Cardiac muscle cell (in vitro differentiated cells and primary cell): Measurements from ENCODE around the gene RTP3. TPM values are rescaled to one million over a fixed set of nuclear protein-coding genes. Genes with fewer than 3 reads are reported as not detected.

ENCODE experiments used
- DNase-seq, 2 donors: peaks; one replicate each; pipeline versions ENCODE4 v3.0.0 to v3.0.0-alpha.2; 2010 to 2017; ENCODE audit warnings: low read depth in 1 of 2, low spot score in 1 of 2
- H3K27ac ChIP-seq: fragments of 200-600 bp; sonication (generic); 2 replicates; pipeline ENCODE4 v1.5.1; 2016
- H3K27me3 ChIP-seq: fragments of 200-600 bp; sonication (generic); 2 replicates; pipeline ENCODE4 v1.6.0; 2016; ENCODE audit warnings: control low read depth
- H3K36me3 ChIP-seq: fragments of 200-600 bp; sonication (generic); 2 replicates; pipeline ENCODE4 v1.5.1; 2016; ENCODE audit warnings: control low read depth
- H3K4me1 ChIP-seq: fragments of 200-600 bp; sonication (generic); 2 replicates; pipeline ENCODE4 v1.8.1; 2017; ENCODE audit warnings: low read depth, mild to moderate bottlenecking, mixed run types
- H3K4me3 ChIP-seq: fragments of 200-600 bp; sonication (generic); 2 replicates; pipeline ENCODE4 v1.5.1; 2016; ENCODE audit warnings: mild to moderate bottlenecking
- H3K9me3 ChIP-seq: fragments of 200-600 bp; sonication (generic); 2 replicates; pipeline ENCODE4 v1.5.1; 2017; ENCODE audit warnings: low read depth, mild to moderate bottlenecking, control low read depth
- polyA plus RNA-seq: library from polyadenylated mRNA; unstranded; fragments of >200 nt; fragmentation: Nextera tagmentation; extraction: Ambion mirVana; gene quantifications from 2 replicates; pipeline ENCODE4 v1.2.1, GENCODE V29; 2016
- total RNA-seq: library from RNA; depleted of rRNA; stranded (reverse); fragments of >200 nt; gene quantifications from 2 replicates; pipeline ENCODE4 v1.2.3, GENCODE V29; 2016
- TF ChIP-seq, protein P1 (sequence below): IDR thresholded peaks from 2 replicates; pipeline ENCODE4 v1.5.1; 2012; ENCODE audit warnings: low read depth, mild to moderate bottlenecking, low read length

RTP3 gene
- total and polyA plus RNA-seq, 2 experiments from 2014 or later, result not detected

DNA sequence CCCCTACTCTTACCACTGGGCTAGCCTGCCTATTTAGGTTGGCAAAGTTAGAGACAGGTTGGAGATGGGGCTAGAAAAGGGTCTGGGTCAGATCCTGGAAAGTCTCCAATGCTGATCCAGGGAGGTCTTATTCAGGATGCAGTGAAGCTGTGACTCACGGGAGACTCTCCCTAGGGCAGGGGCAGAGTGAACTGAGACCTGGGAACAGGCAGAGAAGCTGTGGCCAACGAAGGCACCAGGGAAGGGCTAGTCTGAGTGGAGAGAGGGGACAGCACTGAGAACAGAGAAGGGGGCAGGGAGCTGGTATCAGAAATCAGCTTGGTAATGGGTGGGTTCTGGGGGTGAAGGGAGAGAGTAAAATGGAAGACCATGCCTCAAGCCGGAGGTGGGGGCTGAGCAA, 35.3 kb upstream of the RTP3 start:
- DNase-seq, result no peak
- no peaks in the 10 kb centered on the region for H3K36me3 ChIP-seq
- no peak overlapping the region for H3K27ac ChIP-seq
- no peaks in the 10 kb centered on the region for H3K4me1 ChIP-seq
- no peak overlapping the region for H3K4me3 ChIP-seq
- peaks cover 47% of the 10 kb centered on the region for H3K27me3 ChIP-seq
- H3K9me3 ChIP-seq, result no peaks in the 10 kb centered on the region
- TF ChIP-seq, protein P1, sequence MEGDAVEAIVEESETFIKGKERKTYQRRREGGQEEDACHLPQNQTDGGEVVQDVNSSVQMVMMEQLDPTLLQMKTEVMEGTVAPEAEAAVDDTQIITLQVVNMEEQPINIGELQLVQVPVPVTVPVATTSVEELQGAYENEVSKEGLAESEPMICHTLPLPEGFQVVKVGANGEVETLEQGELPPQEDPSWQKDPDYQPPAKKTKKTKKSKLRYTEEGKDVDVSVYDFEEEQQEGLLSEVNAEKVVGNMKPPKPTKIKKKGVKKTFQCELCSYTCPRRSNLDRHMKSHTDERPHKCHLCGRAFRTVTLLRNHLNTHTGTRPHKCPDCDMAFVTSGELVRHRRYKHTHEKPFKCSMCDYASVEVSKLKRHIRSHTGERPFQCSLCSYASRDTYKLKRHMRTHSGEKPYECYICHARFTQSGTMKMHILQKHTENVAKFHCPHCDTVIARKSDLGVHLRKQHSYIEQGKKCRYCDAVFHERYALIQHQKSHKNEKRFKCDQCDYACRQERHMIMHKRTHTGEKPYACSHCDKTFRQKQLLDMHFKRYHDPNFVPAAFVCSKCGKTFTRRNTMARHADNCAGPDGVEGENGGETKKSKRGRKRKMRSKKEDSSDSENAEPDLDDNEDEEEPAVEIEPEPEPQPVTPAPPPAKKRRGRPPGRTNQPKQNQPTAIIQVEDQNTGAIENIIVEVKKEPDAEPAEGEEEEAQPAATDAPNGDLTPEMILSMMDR, result no peak

DNA sequence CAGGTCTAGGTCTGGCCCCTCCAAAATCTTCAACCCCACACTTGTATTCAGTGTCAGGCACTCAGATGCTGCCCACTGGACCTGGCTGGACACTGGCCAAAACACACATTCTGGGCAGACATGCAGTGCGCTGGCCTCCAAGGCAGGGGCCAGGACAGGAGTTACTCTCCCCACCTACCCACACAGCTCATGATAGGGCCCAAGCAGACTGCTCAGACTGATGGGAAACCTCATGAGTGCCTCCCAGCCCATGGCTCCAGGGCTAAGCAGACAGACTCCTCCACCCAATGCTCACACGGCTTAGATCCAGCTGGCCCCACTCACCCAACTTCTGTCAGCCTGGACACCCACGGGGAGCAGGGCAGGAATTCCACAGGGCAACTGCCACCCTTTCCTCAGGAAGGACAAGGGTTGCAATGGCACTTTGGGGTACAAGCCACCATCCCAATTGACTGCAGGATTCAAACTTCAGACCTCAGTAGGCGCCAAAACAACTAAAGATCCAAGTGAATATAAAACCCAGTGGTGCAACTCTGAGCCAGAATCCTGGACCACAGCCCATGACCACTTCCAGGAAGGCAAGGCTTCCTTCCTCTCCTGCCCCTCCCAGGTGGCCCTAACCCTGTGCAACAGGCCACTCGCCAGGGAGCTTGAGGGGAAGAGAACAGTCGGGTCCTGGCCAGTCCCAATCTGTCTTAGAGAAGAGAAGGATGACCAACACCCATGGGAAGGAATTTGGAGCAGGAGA, 34.5 kb upstream of the RTP3 start:
- TF ChIP-seq, protein P1, result no peak
- H3K4me3 ChIP-seq, result no peak overlapping the region
- no peak overlapping the region for H3K27ac ChIP-seq
- H3K4me1 ChIP-seq, result no peaks in the 10 kb centered on the region
- H3K9me3 ChIP-seq, result no peaks in the 10 kb centered on the region
- H3K36me3 ChIP-seq, result no peaks in the 10 kb centered on the region
- peaks cover 47% of the 10 kb centered on the region for H3K27me3 ChIP-seq
- no peak for DNase-seq

DNA sequence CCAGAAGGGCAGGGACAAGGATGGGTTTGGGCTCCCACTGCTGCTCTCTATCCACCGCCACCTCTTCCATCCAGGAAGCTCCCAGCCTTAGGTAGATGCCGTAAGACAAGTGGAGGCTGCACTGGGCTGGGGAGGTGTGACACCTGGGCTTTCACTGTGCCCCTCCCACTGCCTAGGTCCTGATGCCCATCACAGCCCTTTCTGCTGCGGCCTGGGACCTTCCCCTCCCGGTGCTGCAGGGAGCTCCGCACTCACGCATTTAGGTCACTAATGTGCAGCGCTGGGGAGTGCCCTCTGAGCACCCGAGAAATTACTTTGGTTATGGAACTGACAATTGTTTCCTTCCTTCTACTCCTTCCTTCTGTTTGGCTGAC, 33.9 kb upstream of the RTP3 start:
- no peaks in the 10 kb centered on the region for H3K4me1 ChIP-seq
- TF ChIP-seq, protein P1, result no peak
- H3K36me3 ChIP-seq, result no peaks in the 10 kb centered on the region
- no peak overlapping the region for H3K4me3 ChIP-seq
- H3K9me3 ChIP-seq, result no peaks in the 10 kb centered on the region
- H3K27ac ChIP-seq, result no peak overlapping the region
- peaks cover 47% of the 10 kb centered on the region for H3K27me3 ChIP-seq
- no peak for DNase-seq

DNA sequence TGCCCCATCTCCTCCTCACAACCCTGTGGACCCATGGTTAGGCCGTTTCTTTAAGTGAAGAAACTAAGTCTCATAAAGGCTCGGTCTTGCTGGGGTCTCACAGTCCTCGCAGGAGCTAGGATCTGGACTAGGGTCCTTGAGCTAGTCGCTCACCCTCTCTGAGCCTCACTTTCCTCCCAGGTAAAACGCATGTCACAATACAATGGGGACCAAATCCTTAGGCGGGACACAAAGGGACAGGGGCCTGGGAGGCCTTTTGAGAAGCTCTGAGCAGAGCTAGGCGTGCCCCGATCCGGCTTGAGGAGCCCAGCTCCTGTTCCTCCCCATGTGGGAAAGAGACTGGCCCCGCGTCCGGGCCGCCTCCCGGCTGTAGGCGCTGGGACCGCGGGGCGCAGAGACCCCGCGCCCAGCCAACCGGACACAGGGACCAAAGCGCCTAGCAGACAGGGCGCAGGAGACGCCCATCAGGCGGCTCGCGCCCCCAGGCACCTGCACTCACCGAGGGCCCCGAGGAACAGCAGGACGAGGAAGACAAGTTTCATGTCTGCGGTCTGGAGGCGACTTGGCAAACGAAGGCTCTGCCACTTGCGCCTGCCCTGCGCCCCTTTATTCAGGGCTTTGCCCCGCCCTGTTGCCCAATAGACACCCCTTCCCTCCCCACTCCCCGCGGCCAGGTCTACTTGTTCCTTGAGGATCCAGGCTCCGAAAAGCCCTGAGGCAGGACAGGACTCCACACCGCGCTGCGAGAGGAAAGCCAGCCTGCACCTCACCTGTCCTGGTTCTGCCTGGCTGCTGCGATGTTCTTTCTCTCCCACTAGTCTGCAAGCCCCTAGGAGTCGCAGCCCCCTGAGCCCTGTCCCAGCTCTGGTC, 33.2 kb upstream of the RTP3 start, which contains the start of gene LTF:
LTF (minus strand) TSS at position 580 of the 870 bp plus-strand sequence; CDS start at position 542, 38 bp downstream.
- Histone ChIP-seq H3K4me3 (no peak within 1 kb of the TSS), H3K36me3 (no peaks in the 10 kb centered on the region), H3K27me3 (peaks cover 47% of the 10 kb centered on the region), H3K27ac (no peak within 1 kb of the TSS), H3K9me3 (no peaks in the 10 kb centered on the region), H3K4me1 (no peaks in the 10 kb centered on the region)
- TF ChIP-seq, protein P1, result no peak
- DNase-seq, result no peak

DNA sequence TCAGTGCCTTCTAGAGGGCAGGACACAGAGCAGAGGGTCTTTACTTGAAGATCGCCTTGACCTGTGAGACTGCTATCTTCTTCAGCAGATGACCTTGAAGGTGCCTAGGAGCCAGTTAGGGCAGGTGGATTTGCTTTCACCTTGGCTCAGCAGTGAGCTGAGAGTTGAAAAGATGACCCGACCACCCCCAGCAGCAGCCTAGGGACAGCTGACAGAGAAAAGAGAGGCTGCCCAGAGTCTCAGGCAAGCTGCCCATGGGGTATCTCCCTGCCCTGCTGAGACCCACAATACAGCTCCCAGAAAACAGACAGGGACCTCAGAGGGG, 32.6 kb upstream of the RTP3 start:
- no peak overlapping the region for H3K27ac ChIP-seq
- H3K4me1 ChIP-seq, result no peaks in the 10 kb centered on the region
- TF ChIP-seq, protein P1, result no peak
- peaks cover 47% of the 10 kb centered on the region for H3K27me3 ChIP-seq
- no peaks in the 10 kb centered on the region for H3K36me3 ChIP-seq
- H3K4me3 ChIP-seq, result no peak overlapping the region
- DNase-seq, result no peak
- H3K9me3 ChIP-seq, result no peaks in the 10 kb centered on the region
